Activated naive CD8-positive, alpha-beta T cell treated with anti-CD3 and anti-CD28 coated beads, Interleukin-2, amount 50 U/mL, for 16 hours (primary cell): ENCODE measurements around the gene GGA2.

Experiments
- DNase-seq: peaks from one replicate; pipeline ENCODE4 v3.0.0-alpha.2; 2020; ENCODE audit warnings: low read depth, low spot score

GGA2 gene

DNA sequence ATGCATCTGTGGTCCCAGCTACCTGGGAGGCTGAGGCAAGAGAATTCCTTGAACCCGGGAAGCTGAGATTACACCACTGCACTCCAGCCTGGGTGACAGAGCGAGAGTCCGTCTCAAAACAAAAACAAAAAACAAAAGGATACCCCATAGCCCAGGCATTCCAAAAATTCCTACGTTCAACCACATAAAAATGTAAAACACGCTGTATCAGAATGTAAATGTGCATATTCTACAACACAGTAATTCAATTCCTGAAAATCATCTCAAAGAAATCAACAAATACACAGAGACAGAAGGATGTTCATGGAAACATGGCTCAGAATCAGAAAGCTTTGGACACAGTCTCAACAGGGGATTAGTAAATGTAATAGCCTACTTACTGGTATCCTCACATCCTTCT lies 90.3 kb downstream of the GGA2 start:
- DNase-seq: no peak

DNA sequence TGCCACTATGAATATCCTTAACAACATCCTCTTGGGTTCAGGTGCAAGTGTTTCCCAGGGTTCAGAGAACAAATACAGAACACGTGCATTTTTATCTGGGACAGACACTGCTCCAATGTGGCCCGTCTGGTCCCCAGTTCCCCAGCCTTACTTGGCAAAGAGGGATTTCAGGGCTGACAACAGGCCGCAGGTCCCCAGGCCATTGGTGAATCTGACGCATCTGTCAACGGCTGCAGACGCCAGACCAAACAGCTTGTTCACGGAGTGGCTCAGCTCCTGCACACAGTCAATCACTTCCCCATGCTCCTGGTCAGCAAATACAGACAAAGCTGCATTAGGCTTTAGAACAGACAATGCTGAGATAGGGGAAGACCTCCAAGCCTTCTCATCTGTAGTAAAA lies 93.5 kb downstream of the GGA2 start:
- DNase-seq: no peak

DNA sequence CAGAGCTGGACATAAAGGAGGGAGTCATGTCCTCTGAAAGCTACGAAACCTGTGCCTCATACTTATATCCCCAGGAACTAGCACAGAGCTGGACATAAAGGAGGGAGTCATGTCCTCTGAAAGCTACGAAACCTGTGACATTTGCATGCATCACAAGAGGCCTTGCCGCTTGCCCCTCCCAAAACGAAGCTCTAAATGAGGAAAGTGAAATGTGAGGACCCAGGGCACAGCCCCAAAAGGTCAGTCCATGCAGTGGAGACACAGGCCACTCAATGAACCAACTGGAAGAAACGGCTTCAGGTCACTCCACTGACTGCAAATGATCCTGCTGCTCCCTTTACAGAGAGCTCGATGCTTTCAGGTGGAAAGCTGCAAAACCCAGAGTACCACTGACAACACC lies 95.6 kb downstream of the GGA2 start:
- DNase-seq: no peak
